RWPE2 (cell line): ENCODE measurements around the gene MCF2L2.
A peak's percentile ranks its signal among the peaks of the same experiment; 100 is the strongest.

Experiments used
- ATAC-seq: fragments of 200-7000 bp; cut with Tn5 transposase; 3 replicates; pipeline ENCODE4 v1.9.1; 2021; ENCODE audit warnings: low read depth
- DNase-seq: peaks from one replicate; pipeline ENCODE4 v3.0.0-alpha.2; 2020; ENCODE audit warnings: low spot score
- H3K27ac ChIP-seq: fragments of 450-650 bp; 2 replicates; pipeline ENCODE4 v1.5.1; 2017; ENCODE audit warnings: mild to moderate bottlenecking; ENCODE audit not compliant: poor library complexity, severe bottlenecking
- H3K27me3 ChIP-seq: fragments of 250-450 bp; sonication (Bioruptor Pico); 2 replicates; pipeline ENCODE4 v1.5.1; 2021; ENCODE audit warnings: mild to moderate bottlenecking, moderate library complexity; ENCODE audit not compliant: insufficient read depth, poor library complexity, severe bottlenecking
- H3K36me3 ChIP-seq: fragments of 250-450 bp; sonication (Bioruptor Pico); 2 replicates; pipeline ENCODE4 v1.5.1; 2020; ENCODE audit warnings: low read depth, mild to moderate bottlenecking, moderate library complexity
- H3K4me1 ChIP-seq: fragments of 250-450 bp; sonication (Bioruptor Pico); 2 replicates; pipeline ENCODE4 v1.5.1; 2021; ENCODE audit warnings: mild to moderate bottlenecking, moderate library complexity; ENCODE audit not compliant: insufficient read depth, poor library complexity, severe bottlenecking
- H3K4me3 ChIP-seq: fragments of 250-450 bp; sonication (Bioruptor Pico); 2 replicates; pipeline ENCODE4 v1.5.1; 2021; ENCODE audit warnings: mild to moderate bottlenecking, moderate library complexity; ENCODE audit not compliant: severe bottlenecking
- H3K9me3 ChIP-seq: fragments of 250-450 bp; sonication (Bioruptor Pico); 2 replicates; pipeline ENCODE4 v1.5.1; 2021; ENCODE audit warnings: mild to moderate bottlenecking, moderate library complexity; ENCODE audit not compliant: severe bottlenecking
- TF ChIP-seq, protein P1 (sequence below): fragments of 450-650 bp; IDR thresholded peaks from one replicate; pipeline ENCODE4 v1.5.1; 2017; ENCODE audit warnings: mild to moderate bottlenecking, moderate library complexity; ENCODE audit not compliant: poor library complexity, severe bottlenecking

The MCF2L2 gene

DNA sequence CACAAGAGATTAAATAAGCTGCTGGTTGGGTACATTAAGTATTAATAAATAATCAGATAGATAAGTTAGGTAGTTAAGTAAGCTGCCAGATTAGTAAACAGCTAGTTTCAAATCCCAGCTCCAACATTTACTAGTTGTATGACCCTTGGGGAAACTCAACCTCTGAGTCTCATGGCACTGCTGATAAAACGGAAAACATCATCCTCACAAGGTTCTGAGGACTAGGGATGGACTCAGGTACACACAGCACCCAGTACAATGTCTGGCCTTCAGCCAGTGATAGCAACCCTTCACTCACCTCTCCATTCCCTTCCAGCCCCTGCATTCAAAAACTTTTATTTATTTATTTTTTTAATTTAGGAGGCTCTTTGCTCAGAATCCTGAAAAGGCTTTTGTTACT is 143.1 kb downstream of the MCF2L2 start:
- DNase-seq (no peak), ATAC-seq (no peak)
- Histone ChIP-seq H3K27me3 (no peaks in the 10 kb centered on the region), H3K4me3 (no peak overlapping the region), H3K36me3 (0 out of 2 replicates have a peak, but pooled peaks cover 3% of the 10 kb centered on the region), H3K4me1 (peaks cover 44% of the 10 kb centered on the region), H3K9me3 (no peaks in the 10 kb centered on the region), H3K27ac (peak overlapping the region; percentile 94)
- TF ChIP-seq, protein P1, sequence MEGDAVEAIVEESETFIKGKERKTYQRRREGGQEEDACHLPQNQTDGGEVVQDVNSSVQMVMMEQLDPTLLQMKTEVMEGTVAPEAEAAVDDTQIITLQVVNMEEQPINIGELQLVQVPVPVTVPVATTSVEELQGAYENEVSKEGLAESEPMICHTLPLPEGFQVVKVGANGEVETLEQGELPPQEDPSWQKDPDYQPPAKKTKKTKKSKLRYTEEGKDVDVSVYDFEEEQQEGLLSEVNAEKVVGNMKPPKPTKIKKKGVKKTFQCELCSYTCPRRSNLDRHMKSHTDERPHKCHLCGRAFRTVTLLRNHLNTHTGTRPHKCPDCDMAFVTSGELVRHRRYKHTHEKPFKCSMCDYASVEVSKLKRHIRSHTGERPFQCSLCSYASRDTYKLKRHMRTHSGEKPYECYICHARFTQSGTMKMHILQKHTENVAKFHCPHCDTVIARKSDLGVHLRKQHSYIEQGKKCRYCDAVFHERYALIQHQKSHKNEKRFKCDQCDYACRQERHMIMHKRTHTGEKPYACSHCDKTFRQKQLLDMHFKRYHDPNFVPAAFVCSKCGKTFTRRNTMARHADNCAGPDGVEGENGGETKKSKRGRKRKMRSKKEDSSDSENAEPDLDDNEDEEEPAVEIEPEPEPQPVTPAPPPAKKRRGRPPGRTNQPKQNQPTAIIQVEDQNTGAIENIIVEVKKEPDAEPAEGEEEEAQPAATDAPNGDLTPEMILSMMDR = no peak

DNA sequence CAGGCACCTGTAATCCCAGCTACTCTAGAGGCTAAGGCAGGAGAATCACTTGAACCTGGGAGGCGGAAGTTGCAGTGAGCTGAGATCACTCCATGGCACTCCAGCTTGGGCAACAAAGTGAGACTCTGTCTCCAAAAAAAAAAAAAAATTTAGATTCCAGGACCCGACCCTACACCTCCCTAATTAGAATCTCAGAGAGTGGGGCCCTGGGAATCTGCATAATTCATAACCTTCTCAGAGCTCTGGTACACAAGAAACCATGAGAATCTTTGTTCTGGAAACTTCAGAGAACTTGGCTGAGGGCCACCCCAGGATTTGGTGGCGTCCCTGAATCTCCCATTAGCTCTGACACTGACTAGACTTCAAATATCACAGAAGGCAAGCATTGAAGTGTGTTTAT is 143.8 kb downstream of the MCF2L2 start:
- no peak overlapping the region for H3K4me3 ChIP-seq
- peak overlapping the region; percentile 94 for H3K27ac ChIP-seq
- no peaks in the 10 kb centered on the region for H3K36me3 ChIP-seq
- no peaks in the 10 kb centered on the region for H3K9me3 ChIP-seq
- no peak for DNase-seq
- TF ChIP-seq, protein P1 = no peak
- peaks cover 44% of the 10 kb centered on the region for H3K4me1 ChIP-seq
- no peaks in the 10 kb centered on the region for H3K27me3 ChIP-seq
- no peak for ATAC-seq

DNA sequence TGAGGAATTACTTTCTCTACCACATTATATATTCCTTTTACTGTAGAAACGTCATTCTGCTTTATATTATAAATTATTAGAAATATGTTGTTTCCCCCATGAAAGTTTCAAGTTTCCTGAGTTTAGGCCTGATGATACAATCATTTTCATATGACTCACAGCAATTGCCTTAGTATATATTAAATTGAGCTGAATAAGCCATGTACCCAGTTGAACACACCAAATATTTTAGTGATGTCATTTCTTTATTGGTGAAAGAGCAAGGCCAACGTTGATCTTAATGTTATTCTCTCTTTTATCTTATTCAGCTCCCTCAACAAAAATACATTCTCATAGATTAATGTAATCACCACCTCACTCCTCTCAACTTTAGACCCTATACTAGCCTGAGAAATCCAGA is 144.5 kb downstream of the MCF2L2 start:
- Histone ChIP-seq H3K4me3 (no peak overlapping the region), H3K9me3 (no peaks in the 10 kb centered on the region), H3K36me3 (no peaks in the 10 kb centered on the region), H3K27ac (peak overlapping the region; percentile 94), H3K4me1 (peaks cover 48% of the 10 kb centered on the region), H3K27me3 (no peaks in the 10 kb centered on the region)
- TF ChIP-seq, protein P1 = no peak
- DNase-seq = no peak
- ATAC-seq = no peak

DNA sequence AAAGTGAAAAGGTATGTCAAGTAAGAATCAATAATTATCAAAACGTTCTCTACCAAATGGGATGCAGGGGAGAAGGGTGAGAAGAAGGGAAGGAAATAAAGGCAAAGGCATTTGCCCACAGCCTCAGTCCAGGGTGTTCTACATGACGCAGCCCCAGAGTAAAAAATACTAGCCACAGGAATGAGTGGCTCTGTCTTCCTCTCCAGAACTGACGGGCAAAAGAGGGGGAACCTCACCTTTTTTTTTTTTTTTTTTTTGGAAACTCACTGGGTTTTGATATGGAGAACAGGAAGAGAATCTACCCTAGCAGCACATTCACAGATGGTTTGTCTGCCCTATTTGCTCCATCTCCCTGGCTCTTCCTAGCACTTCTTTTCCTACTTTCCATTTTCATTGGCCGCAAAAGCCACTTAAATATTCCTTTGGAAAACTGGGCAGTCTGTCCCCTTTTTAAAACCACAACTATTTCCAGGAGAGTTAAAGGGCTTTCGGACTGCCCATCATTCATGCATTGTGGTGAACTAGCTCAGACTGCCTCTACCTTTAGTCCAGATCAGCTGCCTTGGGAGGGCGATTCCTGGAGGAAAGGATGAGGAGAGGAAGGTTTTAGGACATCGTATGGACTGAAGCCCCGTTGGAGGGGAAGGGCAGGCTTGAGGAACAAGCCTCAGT is 147.2 kb downstream of the MCF2L2 start:
- Histone ChIP-seq H3K27ac (no peak overlapping the region), H3K9me3 (no peaks in the 10 kb centered on the region), H3K36me3 (peaks cover 2% of the 10 kb centered on the region; the same call in 1 of the 2 replicates), H3K4me1 (peaks cover 46% of the 10 kb centered on the region), H3K4me3 (no peak overlapping the region), H3K27me3 (no peaks in the 10 kb centered on the region)
- ATAC-seq = no peak
- TF ChIP-seq, protein P1 = no peak
- no peak for DNase-seq

DNA sequence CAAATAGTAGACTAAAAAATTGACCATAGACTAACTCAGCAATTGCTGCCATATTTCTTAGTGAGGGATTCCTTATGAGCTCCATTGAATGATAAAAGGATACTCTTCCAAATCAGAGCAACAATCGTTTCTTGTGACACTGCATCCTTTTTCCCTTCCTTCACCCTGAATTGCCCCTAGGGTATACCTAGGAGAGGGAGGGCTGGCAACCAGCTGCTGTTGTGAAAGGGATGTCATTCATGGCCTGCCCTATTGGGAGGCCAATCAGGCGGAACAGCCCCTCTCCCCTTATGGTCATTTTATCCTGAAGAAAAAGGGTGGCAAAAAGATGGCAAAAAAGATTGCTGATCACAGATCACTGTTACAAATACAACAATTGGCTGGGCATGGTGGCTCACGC is 149.0 kb downstream of the MCF2L2 start:
- DNase-seq (no peak), ATAC-seq (no peak)
- Histone ChIP-seq H3K4me3 (no peak overlapping the region), H3K9me3 (no peaks in the 10 kb centered on the region), H3K36me3 (peaks cover 7% of the 10 kb centered on the region; the same call in 1 of the 2 replicates), H3K4me1 (peaks cover 47% of the 10 kb centered on the region), H3K27ac (peak overlapping the region; percentile 78), H3K27me3 (no peaks in the 10 kb centered on the region)
- TF ChIP-seq, protein P1 = no peak
